Activated CD8-positive, alpha-beta memory T cell treated with anti-CD3 and anti-CD28 coated beads, Interleukin-2, amount 50 U/mL, for 24 hours (primary cell): ENCODE results near the gene PGP.
"Not testable (repeated sequence)": the region's sequence is repeated elsewhere in the genome, so short reads cannot be mapped to it uniquely, and the experiment has no call there.

Experiments used
- DNase-seq: peaks from one replicate; pipeline ENCODE4 v3.0.0-alpha.2; 2020; ENCODE audit errors: extremely low read depth

Gene PGP

DNA sequence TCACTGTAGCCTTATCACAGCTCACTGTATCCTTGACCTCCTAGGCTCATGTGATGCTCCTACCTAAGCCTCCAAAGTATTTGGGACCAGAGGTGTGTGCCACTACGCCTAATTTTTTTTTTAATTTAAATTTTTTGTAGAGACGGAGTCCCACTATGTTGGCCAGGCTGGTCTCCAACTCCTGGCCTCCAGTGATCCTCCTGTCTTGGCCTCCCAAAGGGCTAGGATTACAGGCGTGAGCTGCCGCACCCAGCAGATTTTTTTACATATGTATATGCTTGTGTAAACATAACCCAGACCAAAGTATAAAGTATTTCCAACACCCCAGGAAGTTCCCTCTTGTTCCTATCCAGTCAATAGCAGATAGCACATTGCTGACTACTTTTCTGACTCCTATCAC lies 1.7 kb upstream of the PGP start:
- DNase-seq = no peak

DNA sequence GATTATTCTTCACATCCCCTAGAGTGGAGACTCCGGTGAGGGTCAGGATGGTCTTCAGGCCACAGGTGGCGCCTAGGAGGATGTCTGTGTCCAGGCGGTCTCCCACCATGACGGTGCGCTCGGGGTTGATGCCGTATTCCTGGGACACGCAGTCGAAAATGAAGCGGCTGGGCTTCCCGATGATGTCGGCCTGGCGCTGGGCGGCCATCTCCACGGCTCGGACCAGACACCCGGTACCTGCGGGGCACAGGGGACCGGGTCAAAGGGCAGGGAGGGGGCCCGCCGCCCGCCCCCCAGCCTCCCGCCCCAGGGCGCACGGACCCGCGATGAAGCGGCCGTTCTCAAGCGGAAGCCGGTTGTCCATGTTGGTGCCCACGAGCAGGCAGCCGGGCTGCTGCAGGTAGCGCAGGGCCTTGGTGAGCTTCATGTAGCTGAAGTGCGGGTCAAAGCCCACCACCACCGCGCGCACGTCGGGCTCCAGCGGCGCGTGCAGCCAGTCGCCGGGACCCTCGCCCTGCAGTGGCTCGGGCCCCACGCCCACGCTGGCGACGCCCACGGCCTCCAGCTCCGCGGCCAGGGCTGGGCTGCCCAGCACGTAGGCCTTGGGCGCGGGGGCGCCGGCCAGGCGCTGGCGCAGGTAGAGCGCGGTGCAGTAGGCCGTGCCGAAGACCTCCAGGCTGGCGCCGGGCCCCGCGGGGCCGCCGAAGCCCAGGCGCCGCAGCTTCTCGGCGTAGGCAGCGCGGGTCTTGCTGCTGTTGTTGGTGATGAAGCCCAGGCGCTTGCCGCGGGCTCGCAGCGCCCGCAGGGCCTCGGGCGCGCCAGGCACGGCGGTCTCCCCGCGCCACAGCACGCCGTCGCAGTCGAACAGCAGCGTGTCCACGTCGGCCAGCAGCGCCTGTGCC lies 572 bp downstream of the PGP start:
- no peak for DNase-seq

DNA sequence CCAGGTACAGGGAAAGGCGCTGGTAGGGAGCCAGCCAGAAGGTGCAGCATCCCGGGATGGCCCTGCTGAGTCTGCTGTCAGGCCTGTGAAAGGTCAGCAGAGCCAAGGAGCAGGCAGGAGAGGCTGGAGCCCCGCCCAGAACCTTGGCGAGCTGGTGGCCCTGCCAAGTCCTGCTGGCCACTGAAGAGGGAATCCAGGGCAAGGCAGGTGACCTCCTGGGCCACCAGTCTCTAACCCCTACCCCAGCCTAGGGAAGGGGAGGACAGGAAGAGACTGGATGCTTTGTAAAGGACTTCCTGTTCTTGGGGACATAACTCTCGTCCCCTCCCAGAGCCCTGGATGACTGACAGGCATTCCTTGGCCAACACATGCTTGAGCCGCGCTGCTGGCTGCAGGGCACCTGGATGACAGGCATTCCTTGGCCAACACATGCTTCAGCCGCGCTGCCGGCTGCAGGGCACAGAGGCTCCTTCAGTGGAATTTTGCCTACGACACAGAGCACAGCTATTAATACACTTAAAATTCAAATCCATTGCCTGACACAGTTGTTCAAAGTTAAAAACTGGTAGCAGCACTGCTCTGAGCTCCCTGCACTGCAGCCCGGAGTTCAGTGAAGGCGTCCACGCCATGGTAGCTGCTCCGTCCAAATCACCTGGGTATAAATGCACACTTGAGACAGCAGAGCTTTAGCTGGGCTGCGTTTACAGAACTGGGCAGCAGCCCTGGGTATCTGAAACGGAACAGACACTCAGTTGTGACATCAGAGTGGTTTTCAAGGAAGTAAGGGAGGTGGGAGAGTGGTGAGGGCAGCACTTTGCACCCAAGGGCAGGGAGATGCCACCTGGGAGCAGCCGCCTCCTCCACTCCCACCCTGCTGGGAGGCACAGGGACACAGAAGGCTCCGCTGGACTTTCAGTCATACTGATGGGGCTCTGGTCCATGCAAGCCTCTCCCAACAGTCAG lies 2.0 kb downstream of the PGP start:
- DNase-seq = no peak

DNA sequence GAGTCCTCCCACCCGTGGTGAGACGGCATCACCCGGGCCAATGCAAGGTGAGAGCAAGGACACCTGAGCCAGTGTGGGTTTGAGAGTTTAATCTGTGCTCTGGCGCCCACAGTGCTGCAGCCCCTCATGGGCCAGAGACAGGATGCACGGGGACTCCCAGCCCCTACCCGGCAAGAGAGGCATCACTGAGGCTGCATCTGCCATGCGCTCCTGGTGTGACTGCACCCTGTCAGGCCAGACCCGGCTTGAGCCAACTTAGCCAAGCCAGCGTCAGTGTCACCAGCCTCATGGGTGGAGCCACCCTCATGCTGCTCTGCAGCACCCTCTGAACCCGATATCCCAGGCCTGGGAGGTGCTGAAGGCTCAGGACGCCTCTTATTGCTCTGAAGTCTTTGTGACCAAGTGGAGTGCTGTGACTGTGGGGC lies 2.7 kb downstream of the PGP start:
- no peak for DNase-seq

GRCh38 chr16:2210386-2211365 lies 4.0 kb downstream of the PGP start, which contains the start of gene BRICD5:
Gene BRICD5 (minus strand): TSS chr16:2210863. CDS start chr16:2210833, 30 bp downstream.
- DNase-seq = no peak

DNA sequence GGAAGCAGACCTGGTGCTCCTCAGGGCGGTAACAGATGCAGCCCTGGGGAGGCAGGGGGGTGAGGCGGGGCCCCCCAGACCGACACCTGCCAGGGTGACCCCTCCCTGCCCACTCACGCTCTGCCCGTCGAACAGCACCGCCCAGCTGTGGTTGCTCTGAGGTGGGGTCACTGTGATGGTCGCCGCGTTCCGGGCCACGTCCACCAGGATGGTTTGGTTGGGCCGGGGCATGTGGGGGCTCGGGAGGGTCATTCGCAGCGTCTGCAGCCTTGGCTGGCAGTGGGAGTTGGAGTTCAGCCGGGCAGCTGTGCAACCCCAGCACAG lies 4.7 kb downstream of the PGP start:
- no peak for DNase-seq

DNA sequence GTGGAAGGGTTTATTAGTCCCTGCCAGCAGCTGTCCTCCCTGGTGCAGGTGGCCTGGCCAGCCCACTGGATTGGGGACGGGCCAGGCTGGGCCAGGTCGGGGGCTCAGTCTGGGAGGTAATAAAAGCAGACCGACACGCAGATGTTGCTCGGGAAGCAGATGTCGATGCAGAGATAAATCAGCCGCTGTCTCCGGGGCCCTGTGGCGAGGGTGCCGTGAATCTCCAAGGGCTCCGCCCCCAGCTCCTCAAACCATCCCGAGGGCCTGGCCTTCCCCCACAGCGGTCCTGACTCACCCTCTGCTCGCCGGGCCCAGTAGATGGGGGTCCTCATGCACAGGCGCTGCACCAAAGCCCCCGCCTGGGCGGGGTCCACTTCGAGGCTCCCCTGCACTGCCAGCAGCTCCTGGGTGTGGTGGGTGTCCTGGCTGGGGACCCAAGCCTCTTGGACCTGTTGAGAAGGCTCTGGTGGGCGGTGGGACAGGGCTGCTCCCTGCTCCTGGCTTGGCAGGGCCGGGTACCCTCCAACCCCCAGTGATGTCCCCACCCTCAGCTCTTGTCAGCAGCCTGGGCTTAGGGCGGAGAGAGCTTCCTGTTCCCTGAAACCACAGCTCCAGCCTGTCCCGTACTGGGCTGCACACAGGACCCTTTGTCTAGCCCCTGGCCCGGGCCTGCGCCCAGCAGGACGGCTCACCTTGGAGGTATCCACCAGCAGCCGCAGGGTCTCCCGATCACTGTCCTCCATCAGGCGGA lies 5.2 kb downstream of the PGP start:
- DNase-seq = no peak

- no peak for DNase-seq
These were observed 5.9 kb downstream of the PGP start for GRCh38 chr16:2208772-2209171.

DNA sequence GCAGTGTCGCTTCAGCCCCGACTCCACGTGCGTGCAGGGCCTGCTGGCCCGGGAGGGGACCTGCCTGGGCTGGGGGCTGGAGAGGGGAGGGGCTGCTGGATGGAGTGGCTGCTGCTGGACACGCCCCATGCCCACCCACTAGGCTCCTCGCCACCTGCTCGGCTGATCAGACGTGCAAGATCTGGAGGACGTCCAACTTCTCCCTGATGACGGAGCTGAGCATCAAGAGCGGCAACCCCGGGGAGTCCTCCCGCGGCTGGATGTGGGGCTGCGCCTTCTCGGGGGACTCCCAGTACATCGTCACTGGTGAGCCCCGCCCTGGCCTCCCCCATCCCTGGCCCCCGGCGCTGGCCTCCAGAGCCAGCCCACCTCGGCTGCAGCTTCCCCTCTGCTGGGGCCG lies 6.3 kb downstream of the PGP start:
- DNase-seq = no peak

GRCh38 chr16:2207872-2208271 lies 6.8 kb downstream of the PGP start:
- no peak for DNase-seq

DNA sequence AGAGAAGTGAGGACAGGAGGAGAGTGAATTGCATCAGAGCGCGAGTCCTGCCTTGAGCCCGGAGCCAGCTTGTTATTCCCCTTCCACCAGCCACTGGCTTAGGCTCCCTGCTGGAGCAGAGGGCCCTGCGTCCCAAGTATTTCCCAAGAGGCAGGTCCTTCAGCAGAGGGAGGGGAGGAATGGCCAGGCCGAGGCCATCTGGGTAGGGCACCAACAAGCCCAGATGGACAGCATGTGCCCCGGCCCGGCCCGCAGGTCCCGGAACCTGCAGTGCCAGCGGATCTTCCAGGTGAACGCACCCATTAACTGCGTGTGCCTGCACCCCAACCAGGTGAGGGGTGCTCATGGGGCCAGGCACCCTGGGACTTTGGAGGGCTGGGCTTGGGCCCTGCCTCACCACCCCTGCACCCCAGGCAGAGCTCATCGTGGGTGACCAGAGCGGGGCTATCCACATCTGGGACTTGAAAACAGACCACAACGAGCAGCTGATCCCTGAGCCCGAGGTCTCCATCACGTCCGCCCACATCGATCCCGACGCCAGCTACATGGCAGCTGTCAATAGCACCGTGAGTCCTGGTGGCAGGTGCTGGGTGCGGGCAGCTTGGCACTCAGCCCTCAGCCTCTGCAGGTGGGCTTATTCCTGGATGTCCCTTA lies 7.7 kb downstream of the PGP start:
- DNase-seq = no peak

DNA sequence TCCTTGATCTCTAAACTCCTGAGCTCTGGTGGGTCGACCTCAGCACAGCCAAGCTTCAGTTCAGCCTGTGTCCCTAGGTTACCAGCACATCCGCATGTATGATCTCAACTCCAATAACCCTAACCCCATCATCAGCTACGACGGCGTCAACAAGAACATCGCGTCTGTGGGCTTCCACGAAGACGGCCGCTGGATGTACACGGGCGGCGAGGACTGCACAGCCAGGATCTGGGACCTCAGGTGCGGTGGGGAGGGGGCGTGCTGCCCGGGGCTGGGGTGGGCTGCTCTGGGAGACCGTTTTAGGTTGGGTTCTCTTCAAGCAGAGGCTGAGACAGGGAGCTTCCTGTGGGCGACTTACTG lies 8.2 kb downstream of the PGP start:
- DNase-seq = no peak

DNA sequence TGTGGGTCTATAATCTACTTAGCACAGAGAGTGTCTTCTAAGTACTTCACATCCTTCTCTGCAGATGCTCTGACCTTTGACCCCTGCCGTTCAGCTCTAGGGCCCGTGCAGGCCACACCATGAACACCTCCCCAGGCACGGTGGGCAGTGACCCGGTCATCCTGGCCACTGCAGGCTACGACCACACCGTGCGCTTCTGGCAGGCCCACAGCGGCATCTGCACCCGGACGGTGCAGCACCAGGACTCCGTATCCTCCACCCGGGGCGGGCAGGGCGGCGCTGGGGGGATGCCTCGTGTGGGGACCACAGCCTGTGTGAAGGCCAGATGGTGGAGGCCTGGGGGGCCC lies 8.7 kb downstream of the PGP start:
- DNase-seq = no peak

DNA sequence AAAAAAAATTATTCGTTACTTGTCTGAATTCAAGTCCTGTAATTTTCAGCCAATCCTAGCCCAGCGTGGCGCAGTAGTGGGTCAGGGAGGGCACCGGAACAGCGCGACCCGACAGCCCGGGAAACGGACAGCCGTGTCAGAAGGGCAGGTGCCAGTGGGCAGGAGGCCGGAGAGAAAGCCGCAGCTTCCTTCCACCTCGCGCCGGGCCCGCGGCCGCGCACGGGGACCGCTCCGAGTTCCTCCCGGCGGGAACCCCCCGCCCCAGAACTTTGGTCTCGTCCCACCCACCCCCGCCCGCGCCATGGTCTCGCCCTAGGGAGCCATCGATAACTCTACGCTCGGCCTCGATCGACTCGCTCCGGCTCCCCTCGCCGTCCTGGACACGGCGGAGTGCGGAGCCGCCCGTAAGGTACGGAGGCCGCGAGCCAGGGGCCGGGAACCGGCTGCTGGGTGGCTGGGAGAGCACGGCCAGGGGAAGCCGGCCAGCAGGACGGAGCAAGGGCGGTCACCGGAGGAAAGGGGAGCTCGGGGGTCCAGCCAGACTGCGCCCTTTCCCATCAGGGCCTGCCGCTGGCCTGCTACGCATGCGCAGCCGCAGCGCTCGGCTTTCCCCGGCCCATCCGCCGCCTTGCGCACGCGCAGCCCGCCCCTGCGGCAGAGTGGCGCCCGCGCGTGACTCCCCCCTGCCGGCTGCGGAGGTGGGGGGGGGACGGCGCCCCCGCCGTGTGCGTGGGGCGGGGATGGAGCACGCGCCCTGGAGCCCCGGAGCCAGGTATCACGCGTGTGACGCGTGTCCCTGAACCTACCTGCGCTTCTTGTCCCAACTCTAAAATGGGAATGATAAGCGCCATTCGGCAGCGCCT lies 9.3 kb downstream of the PGP start, which contains the start of gene MLST8:
Gene MLST8, plus strand, starts transcription at position 351 of the 863 bp plus-strand sequence. CDS start 632 bp downstream, outside the sequence.
- DNase-seq = peak; percentile 71

DNA sequence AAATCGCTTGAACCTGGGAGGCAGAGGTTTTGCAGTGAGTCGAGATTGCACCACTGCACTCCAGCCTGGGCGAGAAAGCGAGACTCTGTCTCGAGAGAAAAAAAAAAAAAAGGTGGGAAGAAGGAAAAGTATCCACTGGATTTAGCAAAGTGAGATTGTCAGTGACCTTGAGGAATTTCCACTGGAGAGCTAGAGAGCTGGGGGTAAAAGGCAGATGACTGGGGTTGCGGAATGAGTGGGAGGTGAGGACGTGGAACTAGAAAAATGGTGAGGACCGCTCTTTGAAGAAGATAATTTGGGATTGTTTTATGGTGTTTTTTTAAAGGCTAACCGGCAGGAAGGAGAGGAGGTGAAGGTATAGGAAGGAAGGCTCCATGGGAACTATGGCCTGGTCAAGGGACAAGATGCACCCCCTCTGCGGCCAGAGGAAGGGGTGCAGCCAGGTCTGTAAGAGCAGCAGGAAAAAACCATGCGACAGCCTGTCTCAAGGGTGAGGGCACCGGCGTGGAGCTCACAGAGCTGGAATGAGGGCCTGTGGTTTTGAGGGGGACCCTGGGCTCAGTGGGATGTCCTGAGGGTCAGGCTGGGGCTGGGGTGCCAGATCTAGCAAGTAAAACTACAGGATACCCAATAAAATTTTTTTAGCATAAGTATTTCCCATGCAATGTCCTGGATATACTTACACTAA lies 10.1 kb downstream of the PGP start:
- no peak for DNase-seq

DNA sequence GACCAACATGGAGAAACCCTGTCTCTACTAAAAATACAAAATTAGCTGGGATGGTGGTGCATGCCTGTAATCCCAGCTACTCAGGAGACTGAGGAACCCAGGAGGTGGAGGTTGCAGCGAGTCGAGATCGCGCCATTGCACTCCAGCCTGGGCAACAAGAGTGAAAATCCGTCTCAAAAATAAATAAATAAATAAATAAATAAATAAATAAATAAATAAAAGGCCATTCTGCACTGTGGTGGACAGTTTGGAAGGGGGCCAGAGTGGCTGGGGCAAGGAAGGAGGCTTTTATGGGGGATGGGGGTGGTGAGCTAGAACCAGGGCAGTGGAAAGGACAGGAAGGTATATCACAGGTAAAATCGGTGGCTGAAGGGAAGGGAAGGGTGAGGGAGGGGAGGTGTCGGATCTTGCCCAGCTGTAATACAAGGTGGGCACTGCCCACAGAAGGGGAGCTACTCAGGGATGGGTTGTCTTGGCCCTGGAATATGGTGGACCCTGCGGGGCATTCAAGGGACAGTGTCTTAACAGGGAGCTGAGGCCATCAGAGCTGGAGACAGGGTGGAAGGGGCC lies 11.4 kb downstream of the PGP start:
- not testable (repeated sequence) for DNase-seq

GRCh38 chr16:2200313-2200712 lies 14.3 kb downstream of the PGP start:
- no peak for DNase-seq

- no peak for DNase-seq
These were observed 15.0 kb downstream of the PGP start for GRCh38 chr16:2199621-2200139.
